K562 (cell line): ENCODE results near the gene PDE6D. TPM values are rescaled to one million over a fixed set of nuclear protein-coding genes. Genes with fewer than 3 reads are reported as not detected.

Source experiments
- ATF1 ChIP-seq, 2 experiments: fragments of 450-650 bp in 1 of 2; IDR thresholded peaks; 2 replicates each; pipeline ENCODE4 v1.6.1; 2016; ENCODE audit warnings: missing compliant biosample characterization in 1 of 2, missing genetic modification characterization in 1 of 2
- BACH1 ChIP-seq: fragments of 200-800 bp; sonication (Bioruptor generic); IDR thresholded peaks from 2 replicates; pipeline ENCODE4 v1.6.1; 2016; ENCODE audit warnings: missing genetic modification characterization, missing compliant biosample characterization
- BMI1 ChIP-seq: fragments of 150-350 bp; IDR thresholded peaks from 2 replicates; pipeline ENCODE4 v1.6.1; 2014; ENCODE audit warnings: low read length
- CAMTA2 ChIP-seq: fragments of 250-450 bp; sonication (Bioruptor Pico); conservative IDR thresholded peaks from 2 replicates; pipeline ENCODE4 v1.5.1; 2022
- CBFA2T3 ChIP-seq: fragments of 450-650 bp; IDR thresholded peaks from 2 replicates; pipeline ENCODE4 v1.6.1; 2017
- CEBPB ChIP-seq: fragments of 450-650 bp; IDR thresholded peaks from 2 replicates; pipeline ENCODE4 v1.6.1; 2016; ENCODE audit warnings: missing genetic modification characterization, missing compliant biosample characterization
- CXXC5 ChIP-seq: fragments of 250-450 bp; sonication (Bioruptor Pico); IDR thresholded peaks from 2 replicates; pipeline ENCODE4 v1.8.0; 2022; ENCODE audit warnings: inconsistent platforms, mild to moderate bottlenecking, moderate library complexity
- EP300 ChIP-seq: IDR thresholded peaks from 2 replicates; pipeline ENCODE4 v1.6.1; 2012; ENCODE audit warnings: low read length, improper control_type of control experiment
- LARP7 ChIP-seq: fragments of 450-650 bp; IDR thresholded peaks from 2 replicates; pipeline ENCODE4 v1.6.1; 2016
- MAFF ChIP-seq: IDR thresholded peaks from 2 replicates; pipeline ENCODE4 v1.6.1; 2012; ENCODE audit warnings: low read length, improper control_type of control experiment
- MIER1 ChIP-seq: fragments of 450-650 bp; IDR thresholded peaks from 2 replicates; pipeline ENCODE4 v1.6.1; 2016; ENCODE audit warnings: antibody characterized with exemption, mild to moderate bottlenecking, low read depth
- MTA2 ChIP-seq: fragments of 450-650 bp; IDR thresholded peaks from 2 replicates; pipeline ENCODE4 v1.6.1; 2016; ENCODE audit warnings: low read depth
- MTF1 ChIP-seq: fragments of 250-450 bp; sonication (Bioruptor Pico); IDR thresholded peaks from 2 replicates; pipeline ENCODE4 v1.9.0; 2021; ENCODE audit warnings: moderate library complexity, mild to moderate bottlenecking, inconsistent platforms, borderline replicate concordance
- NFXL1 ChIP-seq: fragments of 450-650 bp; formaldehyde crosslinking; IDR thresholded peaks from 2 replicates; pipeline ENCODE4 v1.4.0; 2021; ENCODE audit warnings: mild to moderate bottlenecking
- SMAD3 ChIP-seq: fragments of 450-650 bp; formaldehyde crosslinking; conservative IDR thresholded peaks from 2 replicates; pipeline ENCODE4 v1.4.0; 2020; ENCODE audit warnings: mild to moderate bottlenecking
- SMARCB1 ChIP-seq: IDR thresholded peaks from 2 replicates; pipeline ENCODE4 v1.6.1; 2011; ENCODE audit warnings: improper control_type of control experiment, low read depth; ENCODE audit not compliant: insufficient read length
- SRSF1 ChIP-seq: fragments of 200-400 bp; formaldehyde crosslinking; IDR thresholded peaks from 2 replicates; pipeline ENCODE4 v1.6.1; 2017; ENCODE audit warnings: mild to moderate bottlenecking, low read depth, low read length, moderate library complexity
- TCFL5 ChIP-seq: fragments of 250-450 bp; sonication (Bioruptor Pico); conservative IDR thresholded peaks from 2 replicates; pipeline ENCODE4 v1.6.1; 2021; ENCODE audit warnings: mild to moderate bottlenecking, moderate library complexity, matching md5 sums
- TOE1 ChIP-seq, 2 experiments: fragments of 450-650 bp in 1 of 2; sonication (generic) in 1 of 2; formaldehyde crosslinking in 1 of 2; IDR thresholded peaks; 2 replicates each; pipeline versions ENCODE4 v1.7.1 to v1.8.0; 2016 to 2022; ENCODE audit warnings: borderline replicate concordance in 2 of 2, mild to moderate bottlenecking in 2 of 2, antibody characterized with exemption in 1 of 2, inconsistent platforms in 1 of 2, low read depth in 1 of 2, missing genetic modification reagents in 1 of 2, moderate library complexity in 1 of 2
- ZBTB7A ChIP-seq: IDR thresholded peaks from 2 replicates; pipeline ENCODE4 v1.6.1; 2011; ENCODE audit warnings: low read depth, mild to moderate bottlenecking, low read length, moderate library complexity, borderline replicate concordance; ENCODE audit not compliant: control insufficient read depth
- ZC3H8 ChIP-seq: fragments of 450-650 bp; IDR thresholded peaks from 2 replicates; pipeline ENCODE4 v1.6.1; 2017
- ZKSCAN1 ChIP-seq: fragments of 150-350 bp; IDR thresholded peaks from 2 replicates; pipeline ENCODE4 v1.6.1; 2016; ENCODE audit warnings: low read depth, low read length
- ZNF239 ChIP-seq: fragments of 250-450 bp; sonication (Bioruptor Pico); IDR thresholded peaks from 2 replicates; pipeline ENCODE4 v1.4.0; 2020; ENCODE audit warnings: mild to moderate bottlenecking
- ZNF707 ChIP-seq: fragments of 250-450 bp; sonication (Bioruptor Pico); conservative IDR thresholded peaks from 2 replicates; pipeline ENCODE4 v1.8.0; 2022; ENCODE audit warnings: inconsistent platforms, mild to moderate bottlenecking, moderate library complexity
- ZNF785 ChIP-seq: fragments of 250-450 bp; sonication (Bioruptor Pico); IDR thresholded peaks from 2 replicates; pipeline ENCODE4 v1.4.0; 2020; ENCODE audit warnings: mild to moderate bottlenecking
- polyA plus RNA-seq, 8 experiments: library from polyadenylated mRNA; depleted of rRNA in 4 of 8; stranded (reverse) in 5 of 8; unstranded in 3 of 8; fragments of >200 nt; fragmentation: Nextera tagmentation in 2 of 8; fragmentation: Illumina TruSeq in 1 of 8; extraction: Ambion mirVana in 2 of 8; extraction: Trizol in 1 of 8; gene quantifications; 2 replicates each; pipeline versions ENCODE4 v1.2.1 to v1.2.3, GENCODE V29; 2011 to 2014; ENCODE audit warnings: inconsistent platforms in 1 of 8, missing spikeins in 1 of 8
- total RNA-seq, 7 experiments: library from RNA; depleted of rRNA in 6 of 7; stranded (reverse); fragments of >200 nt in 6 of 7; fragmentation: Illumina TruSeq in 2 of 7; extraction: Trizol in 2 of 7; gene quantifications; 2 replicates each; pipeline versions ENCODE4 v1.2.1 to v1.2.3, GENCODE V29; 2011 to 2021; ENCODE audit warnings: low replicate concordance in 1 of 7
- TF ChIP-seq, protein P1 (sequence below): fragments of 450-650 bp; conservative IDR thresholded peaks from 2 replicates; pipeline ENCODE4 v1.6.1; 2016; ENCODE audit warnings: missing genetic modification characterization, low read depth, mild to moderate bottlenecking, control low read depth, missing compliant biosample characterization
- TF ChIP-seq, protein P2 (sequence below), 3 experiments: IDR thresholded peaks in 2 of 3; conservative IDR thresholded peaks in 1 of 3; 2 replicates each; pipeline ENCODE4 v1.5.1; 2011 to 2012; ENCODE audit warnings: low read length in 3 of 3, mild to moderate bottlenecking in 3 of 3, control low read depth in 2 of 3, improper control_type of control experiment in 1 of 3, inconsistent platforms in 1 of 3, low read depth in 1 of 3, mixed read lengths in 1 of 3, moderate library complexity in 1 of 3; ENCODE audit not compliant: insufficient read depth in 2 of 3
- TF ChIP-seq, protein P3 (sequence below): fragments of 250-450 bp; sonication (Bioruptor Pico); IDR thresholded peaks from 2 replicates; pipeline ENCODE4 v1.5.0; 2021

The PDE6D gene
- total and polyA plus RNA-seq, 9 of the 15 experiments (the other 6 are each of a cell fraction or from before 2014, with no cell fraction given): 0.65 to 11.6 (median 7.0) TPM

DNA sequence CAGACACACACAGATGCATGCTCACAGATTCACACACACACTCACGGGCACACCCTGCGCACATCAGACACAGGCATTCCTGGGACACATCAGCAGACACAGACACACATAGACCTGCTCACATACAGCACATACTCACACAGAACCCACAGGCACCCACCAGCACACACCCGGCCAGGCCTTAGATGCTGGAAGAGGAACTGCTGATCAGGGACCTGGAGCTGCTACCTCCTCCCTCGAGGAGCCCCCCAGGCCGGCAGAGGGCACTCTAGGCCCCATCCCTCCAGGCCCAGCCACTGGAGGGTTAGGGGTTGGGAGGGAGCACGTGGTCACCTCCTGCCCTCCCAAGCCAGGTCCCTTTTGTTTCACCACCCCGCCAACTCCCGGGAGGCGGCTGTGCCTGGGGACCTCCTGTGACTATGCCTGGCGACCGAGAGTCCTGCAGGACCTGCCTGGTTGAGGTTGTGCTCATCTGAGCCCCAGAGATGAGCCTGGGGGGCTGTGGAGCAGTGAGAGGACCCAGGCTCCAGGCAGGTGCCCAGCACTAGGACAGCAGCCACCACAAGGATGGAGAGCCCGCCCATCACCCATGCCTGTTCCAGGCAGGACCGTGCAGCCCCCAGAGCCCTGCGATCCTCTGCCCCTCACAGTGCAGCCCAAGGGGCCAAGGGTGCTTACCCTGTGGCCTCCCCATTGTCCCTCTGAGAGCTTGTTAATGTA, 93.8 kb downstream of the PDE6D start (continued):
- TF ChIP-seq, protein P1, sequence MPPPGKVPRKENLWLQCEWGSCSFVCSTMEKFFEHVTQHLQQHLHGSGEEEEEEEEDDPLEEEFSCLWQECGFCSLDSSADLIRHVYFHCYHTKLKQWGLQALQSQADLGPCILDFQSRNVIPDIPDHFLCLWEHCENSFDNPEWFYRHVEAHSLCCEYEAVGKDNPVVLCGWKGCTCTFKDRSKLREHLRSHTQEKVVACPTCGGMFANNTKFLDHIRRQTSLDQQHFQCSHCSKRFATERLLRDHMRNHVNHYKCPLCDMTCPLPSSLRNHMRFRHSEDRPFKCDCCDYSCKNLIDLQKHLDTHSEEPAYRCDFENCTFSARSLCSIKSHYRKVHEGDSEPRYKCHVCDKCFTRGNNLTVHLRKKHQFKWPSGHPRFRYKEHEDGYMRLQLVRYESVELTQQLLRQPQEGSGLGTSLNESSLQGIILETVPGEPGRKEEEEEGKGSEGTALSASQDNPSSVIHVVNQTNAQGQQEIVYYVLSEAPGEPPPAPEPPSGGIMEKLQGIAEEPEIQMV (tag): no peak
- TF ChIP-seq, protein P2, sequence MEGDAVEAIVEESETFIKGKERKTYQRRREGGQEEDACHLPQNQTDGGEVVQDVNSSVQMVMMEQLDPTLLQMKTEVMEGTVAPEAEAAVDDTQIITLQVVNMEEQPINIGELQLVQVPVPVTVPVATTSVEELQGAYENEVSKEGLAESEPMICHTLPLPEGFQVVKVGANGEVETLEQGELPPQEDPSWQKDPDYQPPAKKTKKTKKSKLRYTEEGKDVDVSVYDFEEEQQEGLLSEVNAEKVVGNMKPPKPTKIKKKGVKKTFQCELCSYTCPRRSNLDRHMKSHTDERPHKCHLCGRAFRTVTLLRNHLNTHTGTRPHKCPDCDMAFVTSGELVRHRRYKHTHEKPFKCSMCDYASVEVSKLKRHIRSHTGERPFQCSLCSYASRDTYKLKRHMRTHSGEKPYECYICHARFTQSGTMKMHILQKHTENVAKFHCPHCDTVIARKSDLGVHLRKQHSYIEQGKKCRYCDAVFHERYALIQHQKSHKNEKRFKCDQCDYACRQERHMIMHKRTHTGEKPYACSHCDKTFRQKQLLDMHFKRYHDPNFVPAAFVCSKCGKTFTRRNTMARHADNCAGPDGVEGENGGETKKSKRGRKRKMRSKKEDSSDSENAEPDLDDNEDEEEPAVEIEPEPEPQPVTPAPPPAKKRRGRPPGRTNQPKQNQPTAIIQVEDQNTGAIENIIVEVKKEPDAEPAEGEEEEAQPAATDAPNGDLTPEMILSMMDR (IDR thresholded peaks at IDR 0.05 in 2 of 3, conservative IDR thresholded peaks at IDR 0.05 in 1 of 3; ENCODE audit: insufficient read depth in 2 of 3, low read depth in 1 of 3, low read length in 3 of 3): peak; percentile 75 to 77 (median 76)
- TF ChIP-seq CEBPB (tag): no peak
- TF ChIP-seq ZKSCAN1: no peak
- peak; percentile 61 for TF ChIP-seq ZBTB7A
- TF ChIP-seq ZNF239 (CRISPR knock-in tag): no peak
- no peak for TF ChIP-seq ATF1 (CRISPR knock-in tag; IDR thresholded peaks at IDR 0.05)
- TF ChIP-seq ATF1 (tag; IDR thresholded peaks at IDR 0.05): no peak
- no peak for TF ChIP-seq NFXL1 (CRISPR knock-in tag)
- peak; percentile 58; the same call in 1 of the 2 replicates for TF ChIP-seq TOE1 (IDR thresholded peaks at IDR 0.05; ENCODE audit: borderline replicate concordance)
- no peak for TF ChIP-seq TOE1 (CRISPR knock-in tag; IDR thresholded peaks at IDR 0.05; ENCODE audit: borderline replicate concordance, low read depth)
- no peak for TF ChIP-seq MAFF
- no peak for TF ChIP-seq CAMTA2 (CRISPR knock-in tag)
- TF ChIP-seq MIER1: no peak
- TF ChIP-seq TCFL5: no peak
- TF ChIP-seq CXXC5 (CRISPR knock-in tag): no peak
- TF ChIP-seq ZC3H8: no peak
- no peak for TF ChIP-seq BMI1
- TF ChIP-seq SRSF1: no peak
- TF ChIP-seq BACH1 (tag): no peak
- TF ChIP-seq MTF1 (CRISPR knock-in tag): no peak
- TF ChIP-seq CBFA2T3: no peak
- TF ChIP-seq EP300: no peak
- no peak for TF ChIP-seq MTA2
- TF ChIP-seq ZNF785 (CRISPR knock-in tag): no peak
- no peak for TF ChIP-seq ZNF707 (CRISPR knock-in tag)
- TF ChIP-seq LARP7: no peak
- TF ChIP-seq SMAD3 (CRISPR knock-in tag): no peak
- TF ChIP-seq, protein P3, sequence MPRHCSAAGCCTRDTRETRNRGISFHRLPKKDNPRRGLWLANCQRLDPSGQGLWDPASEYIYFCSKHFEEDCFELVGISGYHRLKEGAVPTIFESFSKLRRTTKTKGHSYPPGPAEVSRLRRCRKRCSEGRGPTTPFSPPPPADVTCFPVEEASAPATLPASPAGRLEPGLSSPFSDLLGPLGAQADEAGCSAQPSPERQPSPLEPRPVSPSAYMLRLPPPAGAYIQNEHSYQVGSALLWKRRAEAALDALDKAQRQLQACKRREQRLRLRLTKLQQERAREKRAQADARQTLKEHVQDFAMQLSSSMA (CRISPR knock-in tag): no peak
- TF ChIP-seq SMARCB1: no peak
